GM18909 (cell line): ENCODE data around the gene CROCC2.
"Not testable (repeated sequence)": the region's sequence is repeated elsewhere in the genome, so short reads cannot be mapped to it uniquely, and the experiment has no call there.

Experiments used
- ATAC-seq: cut with Tn5 transposase; IDR thresholded peaks from one replicate; pipeline ENCODE4 v1.9.1; 2021; ENCODE audit warnings: mild to moderate bottlenecking; ENCODE audit not compliant: unreplicated experiment, poor library complexity

Gene CROCC2

DNA sequence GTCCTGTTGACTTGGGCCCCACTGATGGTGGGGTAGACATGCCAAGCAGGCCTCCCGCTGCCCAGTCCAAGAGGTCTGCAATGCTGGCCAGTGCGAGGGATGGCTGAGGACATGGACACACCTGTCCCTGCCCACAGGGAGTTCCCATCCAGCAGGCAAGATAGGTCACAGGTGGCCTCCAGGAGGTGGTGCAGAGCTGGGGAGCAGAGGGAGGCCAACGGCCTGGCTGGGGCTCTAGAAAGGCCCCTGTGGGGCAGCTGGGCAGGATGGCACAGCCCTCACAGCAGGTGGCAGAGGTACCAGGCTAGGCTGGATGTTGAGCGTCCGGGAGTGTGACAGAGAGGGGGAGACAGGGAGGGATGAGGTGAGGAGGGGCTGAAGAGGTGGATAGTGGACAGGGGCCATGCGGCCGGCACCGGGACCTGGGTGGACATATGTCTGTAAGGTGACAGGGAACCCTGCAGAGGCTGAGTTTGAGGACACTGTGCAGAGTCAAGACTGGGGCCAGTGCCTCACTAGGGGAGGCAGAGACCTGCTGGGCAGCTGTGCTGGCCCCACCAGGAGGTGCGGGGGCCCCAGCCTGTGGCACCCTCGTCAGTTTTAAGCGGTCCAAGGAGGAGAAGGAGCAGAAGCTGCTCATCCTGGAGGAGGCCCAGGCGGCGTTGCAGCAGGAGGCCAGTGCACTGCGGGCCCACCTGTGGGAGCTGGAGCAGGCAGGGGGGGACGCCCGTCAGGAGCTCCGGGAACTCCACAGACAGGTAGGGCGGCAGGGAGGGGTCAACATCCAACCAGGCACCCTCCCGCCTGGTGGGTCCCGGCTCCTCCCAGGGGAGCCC, 58.0 kb downstream of the CROCC2 start:
- no peak for ATAC-seq

DNA sequence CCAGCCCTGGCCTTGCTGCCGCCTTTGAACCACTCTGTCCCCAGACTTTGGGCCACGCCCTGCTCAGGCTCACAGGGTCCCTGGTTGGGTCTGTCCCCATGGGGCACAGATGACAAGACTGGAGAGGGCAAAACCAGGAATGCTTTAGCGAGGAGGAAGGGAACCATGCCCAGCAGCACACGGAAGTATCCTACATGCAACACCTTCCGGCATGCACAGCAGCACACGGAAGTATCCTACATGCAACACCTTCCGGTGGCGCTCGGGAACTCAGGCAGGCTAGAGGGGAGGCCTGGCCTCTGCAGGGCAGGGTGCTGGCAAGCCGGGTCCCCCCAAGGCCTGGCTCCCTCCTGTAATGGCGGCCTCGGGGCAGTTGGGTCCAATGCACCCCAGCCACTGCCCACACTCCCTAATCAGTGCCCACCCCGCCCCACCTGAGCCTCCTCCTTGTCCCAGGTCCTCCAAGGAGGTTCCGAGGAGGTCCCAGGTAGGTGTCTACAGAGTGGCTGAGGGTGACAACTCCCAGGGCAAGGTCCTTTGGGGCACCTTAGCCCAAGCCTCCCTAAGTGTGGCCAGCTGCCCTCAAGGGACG, 58.7 kb downstream of the CROCC2 start:
- ATAC-seq, result no peak

DNA sequence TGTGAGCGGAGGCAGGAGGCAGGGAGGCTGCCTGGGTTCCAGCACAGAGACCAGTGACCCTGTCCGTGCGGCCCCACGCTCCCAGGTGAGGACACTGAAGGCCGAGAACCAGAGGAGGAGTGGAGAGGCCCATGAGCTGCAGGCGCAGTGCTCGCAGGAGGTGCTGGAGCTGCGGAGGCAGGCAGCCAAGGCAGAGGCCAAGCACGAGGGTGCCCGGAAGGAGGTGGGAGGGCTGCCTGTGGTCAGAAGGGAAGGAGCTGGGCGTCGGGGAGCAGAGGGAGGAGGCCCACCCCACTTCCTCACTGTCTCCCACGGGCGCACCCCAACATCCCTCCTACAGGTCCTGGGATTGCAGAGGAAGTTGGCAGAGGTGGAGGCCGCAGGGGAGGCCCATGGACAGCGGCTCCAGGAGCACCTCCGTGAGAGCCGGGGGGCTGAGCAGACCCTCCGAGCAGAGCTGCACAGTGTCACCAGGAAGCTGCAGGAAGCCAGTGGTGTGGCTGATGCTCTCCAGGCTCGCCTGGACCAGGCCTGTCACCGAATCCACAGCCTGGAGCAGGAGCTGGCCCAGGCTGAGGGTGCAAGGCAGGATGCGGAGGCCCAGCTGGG, 59.3 kb downstream of the CROCC2 start:
- no peak for ATAC-seq

DNA sequence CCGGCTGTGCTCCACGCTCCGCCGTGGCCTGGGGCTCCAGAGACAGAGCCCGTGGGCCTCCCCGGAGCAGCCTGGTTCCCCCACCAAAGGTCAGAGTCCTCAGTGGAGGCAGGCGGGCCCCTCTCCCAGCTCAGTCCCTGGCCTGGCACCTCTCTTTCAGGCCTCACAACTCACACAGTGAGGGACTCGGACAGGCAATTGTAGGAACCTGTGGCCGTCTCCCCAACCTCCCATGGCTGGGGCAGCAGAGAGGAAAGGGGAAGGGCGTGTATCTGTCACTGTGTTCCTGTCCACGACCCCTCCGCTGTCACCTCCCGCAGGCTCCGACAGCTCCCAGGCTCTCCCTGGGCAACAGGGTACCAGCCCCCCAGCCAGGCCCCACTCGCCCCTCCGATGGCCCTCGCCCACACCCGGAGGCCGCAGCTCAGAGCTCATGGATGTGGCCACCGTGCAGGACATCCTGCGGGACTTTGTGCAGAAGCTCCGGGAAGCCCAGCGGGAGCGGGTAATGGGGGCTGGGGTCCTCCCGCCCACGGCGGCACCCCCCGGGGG, 59.8 kb downstream of the CROCC2 start:
- ATAC-seq, result no peak

DNA sequence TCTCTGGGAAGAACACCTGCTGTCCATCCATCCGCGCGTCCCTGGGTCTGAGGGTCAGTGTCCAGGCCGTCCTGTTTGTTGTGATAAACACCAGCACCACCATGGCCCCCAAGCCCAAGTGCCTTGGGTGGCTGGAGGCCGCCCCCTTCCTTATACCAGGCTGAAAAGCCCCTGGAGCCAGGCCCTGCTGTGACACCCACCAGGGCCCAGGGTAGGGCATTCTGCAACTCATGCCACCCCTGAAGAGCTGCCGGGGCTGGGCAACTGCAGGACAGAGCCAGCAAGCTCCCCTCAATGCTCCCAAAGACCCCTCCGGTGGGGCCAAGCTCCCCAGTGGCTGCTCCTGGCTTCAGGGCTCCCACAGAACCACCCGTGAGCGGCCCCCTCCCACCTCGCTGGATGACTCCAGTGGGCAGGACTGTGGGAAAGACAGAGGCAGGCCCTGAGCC, 60.3 kb downstream of the CROCC2 start:
- no peak for ATAC-seq

DNA sequence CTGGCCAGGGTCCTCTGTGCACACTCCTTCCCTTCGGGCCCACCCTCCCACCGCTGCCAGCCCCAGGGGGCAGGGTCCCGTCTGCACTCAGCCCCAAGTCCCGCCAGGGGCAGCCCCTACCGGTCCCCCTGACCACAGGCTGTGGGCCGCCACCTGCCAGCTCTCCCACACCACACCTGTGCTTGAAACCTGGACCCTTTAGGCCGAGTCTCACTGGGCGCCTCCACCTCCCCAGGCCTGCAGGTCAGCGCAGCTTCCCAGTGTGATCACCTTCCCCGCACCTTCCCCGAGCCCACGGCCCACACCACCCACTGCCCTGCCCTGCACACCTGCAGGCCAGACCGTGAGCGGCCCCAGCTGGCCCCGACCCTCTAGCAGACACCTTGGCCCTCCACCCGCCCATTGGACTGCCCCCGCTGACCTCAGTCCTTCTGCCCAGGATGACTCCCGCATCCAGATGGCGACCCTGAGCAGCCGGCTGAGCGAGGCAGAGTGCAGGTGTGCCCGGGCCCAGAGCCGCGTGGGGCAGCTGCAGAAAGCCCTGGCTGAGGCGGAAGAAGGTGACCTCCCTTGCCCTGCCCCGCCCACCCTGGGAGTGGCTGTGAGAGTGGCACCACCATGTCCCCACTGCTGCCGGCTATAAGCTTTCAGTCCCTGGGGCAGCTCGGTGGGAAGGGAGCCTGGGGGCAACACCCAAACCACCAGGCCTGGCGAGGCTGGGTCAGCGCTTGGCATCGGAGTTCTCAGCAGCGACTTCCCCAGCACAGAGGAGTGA, 61.0 kb downstream of the CROCC2 start:
- no peak for ATAC-seq

DNA sequence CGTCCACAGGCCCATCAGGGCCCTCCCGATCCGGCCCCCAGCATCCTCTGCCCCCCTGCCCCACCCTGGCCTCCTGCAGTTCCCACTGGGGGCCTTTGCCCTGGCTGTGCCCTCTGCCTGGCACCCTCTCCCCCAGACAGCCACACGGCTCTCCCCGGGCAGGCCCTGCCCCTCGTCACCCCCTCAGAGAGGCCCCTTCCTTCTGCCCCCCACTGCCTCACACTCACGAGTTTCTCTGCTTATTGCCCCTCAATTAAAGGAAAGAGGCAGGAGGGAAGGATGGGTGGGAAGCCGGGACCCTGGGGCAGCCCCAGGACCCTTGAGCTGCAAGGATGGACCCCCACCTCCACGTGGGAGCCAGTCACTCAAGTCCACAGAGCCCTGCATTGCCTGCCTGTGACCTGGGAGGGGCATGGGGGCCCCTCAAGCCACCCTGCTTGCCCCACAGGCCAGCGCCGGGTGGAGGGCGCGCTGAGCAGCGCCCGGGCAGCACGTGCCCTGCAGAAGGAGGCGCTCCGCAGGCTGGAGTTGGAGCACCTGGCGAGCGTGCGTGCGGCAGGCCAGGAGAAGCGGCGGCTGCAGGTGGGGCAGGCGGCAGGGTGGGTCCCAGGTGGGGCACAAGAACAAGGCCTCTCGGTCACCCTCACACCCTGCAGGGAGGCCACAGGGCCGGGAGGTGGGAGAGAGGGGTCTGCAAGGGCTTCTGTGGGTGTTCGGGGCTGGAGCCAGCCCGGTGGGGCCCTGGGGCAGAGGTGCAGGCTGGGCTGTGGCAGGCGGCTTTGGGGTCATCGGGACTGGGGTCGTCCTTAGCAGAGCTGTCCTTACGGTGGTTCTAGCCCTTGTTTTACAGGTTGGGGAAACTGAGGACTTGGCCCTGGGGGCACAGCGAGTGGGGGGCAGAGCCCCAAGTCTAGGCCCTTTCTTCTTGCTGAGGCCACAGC, 61.8 kb downstream of the CROCC2 start:
- ATAC-seq, result no peak

DNA sequence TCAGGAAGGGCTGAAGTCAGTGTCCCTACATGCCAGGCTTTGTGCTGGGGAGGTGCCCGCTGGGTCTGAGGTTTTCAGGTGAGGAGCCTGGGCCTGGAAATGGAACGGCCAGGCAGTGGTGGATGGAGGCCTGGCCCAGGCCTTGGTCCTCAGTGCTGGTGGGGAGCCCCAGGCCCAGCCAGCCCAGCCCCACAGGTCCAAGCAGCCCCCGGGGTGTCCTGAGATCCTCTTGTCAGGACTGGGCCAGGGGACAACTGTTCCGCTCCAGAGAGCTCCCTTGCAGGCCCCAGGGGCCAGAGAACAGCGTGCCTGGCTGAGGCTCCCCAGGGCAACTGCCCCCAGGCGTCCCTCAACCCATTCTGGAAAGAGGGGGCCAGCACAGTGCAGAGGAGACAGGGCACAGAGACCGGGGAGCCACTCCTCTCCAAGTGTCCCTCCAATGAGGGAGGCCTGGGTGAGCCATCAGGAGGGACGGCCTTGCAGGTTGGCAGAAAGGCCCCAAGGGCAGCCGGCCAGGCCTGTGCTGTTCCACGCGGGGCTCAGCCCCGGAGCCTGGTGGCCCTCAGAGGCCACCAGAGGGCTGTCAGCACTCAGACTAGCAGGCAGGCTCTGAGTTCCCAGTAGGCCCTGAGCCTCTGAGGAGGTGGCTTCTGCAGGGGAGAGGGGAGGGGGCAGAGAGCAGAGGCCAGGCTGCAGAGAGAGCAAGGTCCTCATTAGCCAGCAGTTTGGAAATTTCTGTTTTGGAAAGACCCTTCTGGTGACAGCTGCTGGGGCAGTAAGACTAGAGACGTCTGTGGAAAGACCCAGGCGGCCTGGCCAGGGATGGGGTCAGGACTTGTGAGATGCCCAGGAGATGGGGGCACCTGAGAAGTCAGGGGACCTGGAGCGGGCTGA, 62.8 kb downstream of the CROCC2 start:
- no peak for ATAC-seq

DNA sequence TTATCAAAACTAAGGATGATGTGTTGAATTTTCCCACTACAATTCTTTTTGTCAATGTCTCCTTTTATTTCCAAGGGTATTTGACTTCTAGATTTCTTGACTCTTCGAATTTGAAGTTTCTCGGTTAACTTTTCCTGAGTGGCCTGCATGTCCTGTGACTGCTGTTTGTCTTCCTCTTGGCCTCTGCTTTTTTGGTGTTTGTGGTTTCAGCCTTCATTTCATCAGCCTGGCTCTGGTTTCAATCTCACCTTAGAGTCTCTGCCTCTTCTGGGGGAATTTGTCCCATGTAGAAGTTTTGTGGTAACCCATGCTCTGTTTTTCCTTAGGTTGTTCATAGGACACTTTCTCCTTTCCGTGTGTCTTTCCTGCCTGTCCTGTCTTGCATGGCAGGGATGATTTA, 64.0 kb downstream of the CROCC2 start:
- no peak for ATAC-seq

DNA sequence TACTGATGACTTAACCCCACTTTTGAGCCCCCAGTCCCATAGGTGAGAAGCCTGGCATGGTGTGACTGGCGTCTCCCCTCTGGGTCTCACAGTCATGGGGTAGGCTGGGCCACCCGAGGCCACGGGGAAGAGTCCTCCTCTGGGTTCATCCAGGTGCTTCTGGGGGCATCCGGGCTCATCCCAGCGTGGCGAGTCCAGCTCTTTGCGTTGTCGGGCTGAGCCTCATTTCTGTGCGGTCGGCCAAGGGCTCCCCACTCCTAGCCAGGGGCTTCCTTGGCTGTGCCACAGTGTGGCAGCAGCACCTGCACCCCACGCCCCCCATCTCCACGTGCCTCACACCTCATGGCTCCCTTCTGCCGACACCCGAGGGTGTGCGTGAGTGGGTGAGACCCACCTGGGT, 64.7 kb downstream of the CROCC2 start:
- no peak for ATAC-seq

DNA sequence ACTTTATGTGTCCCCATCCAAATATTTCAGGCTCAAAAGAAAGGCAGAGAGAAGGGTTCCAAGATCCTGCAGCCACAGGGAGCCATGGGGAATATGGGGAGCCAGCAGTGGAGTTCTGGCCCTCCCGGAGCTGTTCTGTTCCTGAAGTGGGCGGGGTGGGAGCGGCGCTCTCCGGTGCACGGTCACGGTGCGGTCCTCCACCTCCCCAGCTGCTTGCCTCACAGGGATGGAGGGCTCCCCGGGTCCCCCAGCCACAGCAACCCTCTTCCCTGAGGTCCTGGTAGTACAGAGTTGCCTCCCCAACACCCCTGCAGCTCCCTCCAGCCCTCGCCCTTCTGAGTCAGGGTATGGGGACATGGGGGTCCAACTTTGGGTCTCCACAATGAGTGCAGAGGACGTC, 66.1 kb downstream of the CROCC2 start:
- no peak for ATAC-seq

DNA sequence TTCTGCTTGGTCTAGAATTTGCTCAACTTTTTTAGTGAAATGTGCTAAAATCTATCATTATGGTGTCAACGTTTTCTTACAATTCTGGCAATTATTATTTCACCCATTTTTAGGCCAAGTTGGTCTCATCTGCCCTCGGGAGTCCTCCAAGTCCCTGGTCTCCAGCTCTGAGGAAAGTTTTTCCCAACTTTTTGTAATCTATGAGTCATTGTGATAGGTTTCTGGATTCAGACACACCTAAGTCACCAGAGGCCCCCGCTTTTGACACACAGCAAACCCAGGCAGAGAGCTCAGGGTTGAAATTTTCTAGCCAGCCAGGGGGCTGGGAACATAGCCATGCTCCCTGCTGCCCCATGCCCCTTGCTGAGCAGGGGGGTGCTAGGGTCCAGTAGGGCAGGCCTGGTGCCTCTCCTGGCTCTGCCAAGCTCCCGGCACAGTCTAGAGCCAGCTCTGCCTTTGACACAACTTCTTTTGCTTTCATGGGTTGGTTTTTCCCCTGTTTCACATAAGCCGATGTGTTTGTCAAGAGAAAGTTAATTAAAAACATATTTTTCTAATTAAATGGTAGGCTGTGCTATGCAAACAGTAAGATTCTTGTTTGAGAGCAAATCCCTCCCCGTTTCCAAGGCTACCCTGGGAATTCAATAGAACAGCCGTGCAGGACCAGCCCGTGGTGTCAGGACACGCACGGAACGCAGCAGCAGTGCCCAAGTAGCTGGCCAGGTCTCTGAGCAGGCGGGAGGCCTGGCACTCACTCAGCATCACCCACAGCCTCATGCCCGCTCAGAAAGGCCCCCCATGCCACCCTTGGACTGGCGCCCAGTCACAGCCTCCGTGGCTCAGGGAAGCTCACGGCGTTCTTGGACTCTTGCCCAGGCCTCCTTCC, 66.7 kb downstream of the CROCC2 start:
- ATAC-seq, result no peak

DNA sequence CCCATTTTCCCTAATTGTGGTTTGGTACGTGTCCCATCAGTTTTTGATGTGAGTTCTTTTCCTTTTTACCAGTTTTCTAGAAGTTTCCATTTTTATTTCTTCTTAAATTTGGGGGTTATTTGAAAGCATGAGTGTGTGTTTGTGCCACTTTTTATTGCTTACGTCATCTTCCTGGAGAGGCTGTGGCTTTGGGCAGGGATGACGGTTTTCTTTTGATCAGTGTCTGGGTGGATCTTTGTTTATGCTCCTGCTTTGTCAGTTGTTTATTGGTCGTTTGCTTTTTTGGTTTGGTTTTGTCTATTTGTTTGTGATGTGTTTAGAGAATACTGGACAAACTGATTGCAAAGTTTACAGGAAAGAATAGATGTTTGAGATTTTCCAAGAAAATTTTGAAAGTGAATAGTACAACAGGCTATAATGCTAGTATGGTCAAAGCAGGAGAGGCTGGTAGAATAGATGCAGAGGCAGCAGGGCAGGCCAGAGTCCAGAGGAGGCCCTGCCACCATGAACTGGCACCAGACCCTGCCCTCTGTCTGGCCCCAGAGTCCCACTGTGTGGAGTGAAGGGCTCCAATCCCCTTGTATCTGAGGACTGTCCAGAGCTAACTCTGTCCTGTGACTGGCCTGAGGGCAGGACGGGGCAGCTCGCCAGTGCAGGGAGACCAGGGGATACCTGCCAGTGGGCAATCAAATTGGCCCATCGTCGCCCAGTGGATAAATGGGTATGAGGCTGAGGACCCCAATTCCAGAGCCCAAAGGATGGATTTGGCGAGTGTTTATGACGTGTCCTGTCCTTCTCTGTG, 68.8 kb downstream of the CROCC2 start:
- ATAC-seq, result no peak

DNA sequence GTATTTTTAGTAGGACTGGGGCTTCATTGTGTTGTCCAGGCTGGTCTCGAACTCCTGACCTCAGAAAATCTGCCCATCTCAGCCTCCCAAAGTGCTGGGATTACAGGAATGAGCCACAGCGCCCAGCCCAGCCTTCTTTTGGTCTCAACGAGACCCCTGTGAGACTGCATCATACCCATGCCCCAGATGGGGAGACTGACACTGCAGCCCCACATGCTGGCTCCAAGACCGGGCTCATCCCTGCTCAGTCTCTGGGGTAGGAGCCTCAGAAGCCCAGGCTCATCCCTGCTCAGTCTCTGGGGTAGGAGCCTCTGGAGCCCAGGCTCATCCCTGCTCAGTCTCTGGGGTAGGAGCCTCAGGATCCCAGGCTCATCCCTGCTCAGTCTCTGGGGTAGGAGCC, 69.8 kb downstream of the CROCC2 start:
- ATAC-seq, result not testable (repeated sequence)

DNA sequence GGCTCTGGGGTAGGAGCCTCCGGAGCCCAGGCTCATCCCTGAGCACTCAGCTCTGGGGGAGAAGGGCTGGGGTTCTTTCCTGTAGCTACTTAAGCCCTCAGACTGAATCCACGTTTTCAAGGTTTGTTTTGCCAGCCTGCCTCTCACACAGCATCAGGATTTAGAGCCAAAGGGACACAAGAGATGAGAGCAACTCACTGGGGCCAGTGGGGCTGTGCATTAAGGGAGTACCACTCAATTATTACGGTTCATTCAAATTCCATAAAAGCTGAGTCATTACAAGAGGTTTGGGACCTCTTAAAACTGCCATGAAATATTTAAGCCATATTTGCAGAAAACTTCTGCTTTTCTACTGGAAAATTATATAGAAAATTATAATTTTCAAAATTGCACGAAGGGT, 75.1 kb downstream of the CROCC2 start:
- ATAC-seq, result no peak

DNA sequence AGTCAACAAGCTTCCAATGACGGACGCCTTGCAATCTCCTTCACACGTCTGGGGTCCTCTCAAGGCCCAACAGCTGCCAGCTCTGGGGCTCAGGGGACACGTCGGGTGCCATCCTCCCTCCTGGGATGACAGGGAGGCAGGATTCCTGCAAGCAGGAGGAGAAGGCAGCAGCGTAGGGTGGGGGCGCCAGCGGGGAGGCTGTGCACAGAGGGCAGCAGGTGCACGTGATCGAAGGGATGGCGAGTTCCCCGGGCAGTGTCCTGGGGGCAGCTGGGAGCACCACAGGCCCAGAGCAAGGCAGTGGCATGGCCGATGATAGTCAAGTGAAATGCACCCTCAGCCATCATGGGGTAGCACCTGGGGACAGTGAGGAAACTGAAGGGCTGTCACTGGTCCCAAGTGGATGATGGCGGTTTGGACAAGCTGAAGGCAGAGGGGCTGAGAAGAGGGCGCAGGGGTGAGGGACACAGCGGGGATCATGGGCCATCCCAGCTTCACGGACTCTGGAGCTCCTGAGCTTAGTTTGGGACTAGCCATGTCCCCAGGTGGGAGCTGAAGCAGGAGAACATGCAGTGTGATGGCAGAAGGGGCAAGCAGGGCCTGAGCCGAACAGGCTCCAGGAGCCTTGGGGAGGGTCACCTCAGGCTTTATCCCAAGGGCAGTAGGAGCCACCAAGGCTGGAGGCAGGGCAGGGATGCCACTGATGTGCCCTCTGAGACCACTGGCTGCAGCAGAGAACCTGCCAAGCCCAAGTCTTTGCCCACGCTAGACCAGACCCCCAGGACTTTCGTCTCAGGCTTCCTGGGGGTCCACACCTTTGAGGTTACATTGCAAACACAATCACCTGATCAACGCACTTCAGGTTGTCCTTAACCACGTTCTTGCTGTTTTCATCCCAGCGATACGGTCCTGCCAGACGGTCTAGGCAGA, 76.0 kb downstream of the CROCC2 start:
- no peak for ATAC-seq
